AG20443 (cell line): ENCODE results near the gene BRSK2.

Experiments
- DNase-seq: peaks from one replicate; pipeline ENCODE4 v3.0.0; 2012; ENCODE audit warnings: low spot score, mixed read lengths

The BRSK2 gene

DNA sequence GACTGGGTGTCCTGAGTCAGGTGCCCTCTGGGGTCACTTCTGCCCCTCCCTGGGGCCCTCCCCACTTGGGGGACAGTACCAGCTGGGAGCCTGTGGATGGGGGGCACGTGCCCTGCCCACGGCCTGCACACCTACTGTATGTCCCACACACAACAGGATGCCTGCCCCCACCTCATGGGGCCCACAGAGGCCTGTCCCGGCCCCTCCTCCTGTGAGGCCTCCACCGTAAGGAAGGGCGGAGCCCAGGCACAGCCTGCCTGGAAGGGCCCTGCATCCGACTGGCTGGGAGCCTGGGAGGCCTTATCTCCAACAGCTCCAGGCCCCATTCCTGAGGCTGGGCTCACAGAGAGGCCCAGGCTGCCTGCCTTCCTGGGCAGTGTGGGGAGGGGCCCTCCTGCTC, 47.8 kb downstream of the BRSK2 start:
- DNase-seq = peak; percentile 77

DNA sequence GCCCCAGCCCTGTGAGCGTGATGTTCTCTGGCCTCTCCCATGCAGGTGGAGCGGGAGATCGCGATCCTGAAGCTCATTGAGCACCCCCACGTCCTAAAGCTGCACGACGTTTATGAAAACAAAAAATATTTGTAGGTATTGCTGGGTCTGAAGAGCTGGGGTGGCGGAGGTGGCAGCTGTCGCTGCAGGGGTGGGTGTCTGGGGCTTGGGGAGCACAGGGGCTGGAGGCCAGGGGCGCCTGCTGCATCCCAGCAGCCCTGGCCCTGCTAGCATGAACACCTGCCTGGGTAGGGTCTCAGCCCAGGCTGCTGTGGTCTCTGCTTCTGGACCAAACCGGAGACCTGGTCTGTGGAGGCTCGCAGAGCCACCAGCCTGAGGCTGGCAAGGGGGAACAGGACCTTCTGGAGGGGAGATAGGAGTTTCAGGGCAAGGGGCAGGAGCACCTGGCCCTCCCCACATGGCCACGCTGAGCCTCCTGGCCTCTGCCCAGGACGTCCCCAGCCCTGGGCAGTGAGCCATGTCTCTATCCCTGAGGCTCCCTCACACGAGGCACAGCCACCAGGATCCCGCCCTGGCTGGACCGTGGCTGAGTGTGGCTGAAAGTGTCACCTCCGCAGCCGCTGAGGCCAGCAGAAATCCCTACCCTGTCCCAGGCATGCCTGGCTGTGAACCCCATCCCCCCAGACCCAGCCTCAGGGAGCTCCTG, 48.7 kb downstream of the BRSK2 start:
- no peak for DNase-seq

DNA sequence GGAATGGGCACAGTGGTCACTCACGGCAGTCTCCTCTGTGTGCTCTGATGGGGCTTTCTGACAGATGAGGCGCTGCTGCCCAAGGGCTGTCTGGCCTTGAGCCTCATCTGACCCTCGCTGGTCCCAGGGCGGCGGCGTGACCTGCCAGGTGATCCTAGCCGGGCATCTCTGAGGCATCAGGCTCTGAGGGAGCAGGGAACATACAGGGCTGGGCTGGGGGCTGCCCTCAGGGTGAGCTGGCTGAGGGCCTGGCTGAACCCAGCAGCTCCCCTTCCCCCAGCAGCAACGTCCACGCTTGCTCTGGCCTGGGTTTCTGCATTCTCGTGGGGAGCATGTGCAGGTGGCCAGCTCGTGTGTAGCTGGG, 49.2 kb downstream of the BRSK2 start:
- DNase-seq = no peak

DNA sequence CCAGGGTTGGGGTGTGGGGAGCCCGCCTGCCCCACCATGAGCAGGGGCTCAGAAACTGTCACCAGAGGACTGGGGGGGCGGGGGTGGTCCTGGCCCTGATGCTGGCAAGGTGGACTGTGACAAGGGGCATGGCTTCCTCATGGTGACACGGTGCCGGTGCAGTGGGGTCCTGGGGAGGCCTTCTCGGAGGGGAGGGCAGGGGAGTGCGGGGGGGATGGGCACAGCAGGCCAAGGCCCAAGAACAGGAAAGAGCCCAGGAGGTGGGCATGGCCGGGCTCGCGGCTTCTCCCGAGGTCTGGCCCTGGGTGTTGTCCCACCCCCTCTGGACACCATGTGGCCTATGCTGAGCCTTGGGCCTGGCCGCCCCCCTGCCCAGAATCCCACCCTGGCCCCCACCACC, 49.6 kb downstream of the BRSK2 start:
- no peak for DNase-seq

GRCh38 chr11:1440066-1440465, 50.3 kb downstream of the BRSK2 start:
- no peak for DNase-seq

DNA sequence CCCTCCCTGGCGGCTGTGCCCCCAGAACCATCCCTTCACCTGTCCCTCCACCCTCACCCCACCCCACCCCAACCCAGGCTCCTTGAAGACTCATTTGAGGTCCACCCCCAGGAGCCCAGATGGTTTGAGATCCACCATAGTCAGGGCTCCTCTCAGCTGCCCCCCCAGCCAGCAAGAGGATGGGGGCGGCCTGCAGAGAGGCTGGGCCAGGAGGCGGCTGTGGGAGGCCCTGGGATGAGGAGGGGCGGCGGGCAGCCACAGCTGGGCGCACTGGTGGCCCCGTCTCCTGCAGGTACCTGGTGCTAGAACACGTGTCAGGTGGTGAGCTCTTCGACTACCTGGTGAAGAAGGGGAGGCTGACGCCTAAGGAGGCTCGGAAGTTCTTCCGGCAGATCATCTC, 50.8 kb downstream of the BRSK2 start:
- DNase-seq = no peak

- peak; percentile 59 for DNase-seq
Observed at GRCh38 chr11:1442163-1442562, 52.4 kb downstream of the BRSK2 start.

GRCh38 chr11:1442807-1443366, 53.2 kb downstream of the BRSK2 start:
- DNase-seq = no peak

DNA sequence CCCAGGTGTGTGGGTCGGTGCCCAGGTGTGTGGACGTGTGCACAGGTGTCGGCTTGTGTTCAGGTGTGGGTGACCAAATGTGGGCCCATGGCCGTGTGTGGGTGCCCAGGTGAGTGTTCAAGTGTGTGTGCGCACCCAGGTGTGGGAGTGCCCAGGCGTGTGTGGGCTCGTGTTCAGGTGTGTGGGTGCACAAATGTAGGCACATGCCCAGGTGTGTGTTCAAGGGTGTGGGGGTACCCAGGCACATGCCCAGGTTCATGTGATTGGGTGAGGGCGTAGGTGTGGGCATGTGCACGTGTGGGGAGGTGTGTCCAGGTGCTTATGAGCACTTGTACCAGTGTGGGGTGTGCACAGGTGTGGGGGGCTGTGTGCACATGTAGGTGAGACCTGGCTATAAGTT, 54.0 kb downstream of the BRSK2 start:
- no peak for DNase-seq

GRCh38 chr11:1444321-1444720, 54.6 kb downstream of the BRSK2 start:
- no peak for DNase-seq

GRCh38 chr11:1444823-1445422, 55.2 kb downstream of the BRSK2 start:
- DNase-seq = no peak

DNA sequence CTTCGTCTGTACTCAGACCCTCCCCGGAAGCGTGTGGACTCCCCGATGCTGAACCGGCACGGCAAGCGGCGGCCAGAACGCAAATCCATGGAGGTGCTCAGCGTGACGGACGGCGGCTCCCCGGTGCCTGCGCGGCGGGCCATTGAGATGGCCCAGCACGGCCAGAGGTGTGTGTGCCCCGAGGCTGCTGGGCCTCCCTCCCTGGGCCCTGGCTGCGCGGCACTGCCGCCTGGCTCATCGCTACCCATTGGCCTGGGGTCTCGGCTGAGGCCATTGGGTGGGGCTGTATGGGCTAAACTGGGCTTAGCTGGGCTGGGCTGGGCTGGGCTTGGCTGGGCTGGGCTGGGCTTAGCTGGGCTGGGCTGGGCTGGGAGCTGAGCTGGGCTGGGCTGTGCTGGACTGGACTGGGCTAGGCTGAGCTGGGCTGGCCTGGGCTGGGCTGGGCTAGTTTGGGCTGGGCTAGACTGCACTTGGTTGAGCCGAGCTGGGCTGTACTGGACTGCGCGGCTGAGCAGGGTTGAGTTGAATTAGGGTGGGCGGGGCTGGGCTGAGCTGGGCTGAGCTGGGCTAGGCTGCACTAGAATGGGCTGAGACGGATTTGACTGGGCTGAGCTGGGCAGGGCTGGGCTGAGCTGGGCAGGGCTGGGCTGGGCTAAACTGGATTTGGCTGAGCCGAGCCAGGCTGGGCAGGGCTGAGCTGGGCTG, 56.2 kb downstream of the BRSK2 start:
- DNase-seq = no peak

GRCh38 chr11:1446623-1447022, 56.9 kb downstream of the BRSK2 start:
- no peak for DNase-seq

DNA sequence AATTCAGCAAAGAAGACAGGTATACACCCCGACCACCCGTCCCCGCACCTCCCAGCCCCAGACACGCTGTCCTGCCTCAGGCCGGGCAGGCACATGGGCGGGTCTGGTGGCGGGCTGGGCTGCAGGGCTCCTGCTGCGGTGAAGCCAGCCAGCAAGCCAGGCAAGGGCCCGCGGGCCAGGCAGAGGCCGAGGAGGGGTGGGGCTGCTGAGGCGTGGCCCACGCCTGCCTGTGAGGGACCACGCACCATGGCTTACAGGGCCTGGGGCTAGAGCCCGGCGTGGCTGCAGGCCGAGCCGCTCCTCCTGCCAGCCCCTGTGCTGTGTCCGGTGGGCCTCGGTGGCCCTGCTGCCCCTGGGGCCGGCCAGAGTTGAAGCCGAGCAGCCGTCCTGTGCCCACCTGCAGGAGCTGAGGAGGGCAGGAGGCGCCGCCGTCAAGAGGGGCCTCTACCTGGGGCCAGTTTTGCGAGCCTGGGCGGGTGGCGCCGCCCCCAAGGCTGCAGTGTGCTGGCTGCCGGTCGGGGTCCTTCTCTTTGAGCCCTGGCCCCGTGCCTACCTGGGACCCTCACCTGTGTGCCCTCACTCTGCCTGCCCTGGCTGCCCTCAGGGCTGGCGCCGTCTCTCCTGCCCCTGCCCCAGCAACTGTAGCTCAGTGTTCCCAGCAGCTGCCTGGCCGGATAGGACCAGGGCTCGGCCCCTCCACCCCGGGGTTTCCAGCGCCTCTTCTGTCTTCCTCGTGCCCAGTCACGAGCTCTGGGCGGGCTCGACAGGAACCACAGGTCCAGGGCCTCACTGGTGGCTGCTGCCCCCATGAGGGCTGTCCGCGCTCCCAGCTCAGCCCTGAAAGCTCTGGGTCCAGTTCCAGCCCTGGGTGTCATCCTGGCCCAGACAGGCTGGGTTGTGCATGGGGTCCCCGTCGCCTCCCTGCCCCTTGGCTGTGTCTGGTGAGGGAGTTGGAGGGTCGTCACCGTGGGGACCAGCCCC, 58.4 kb downstream of the BRSK2 start:
- DNase-seq = no peak

DNA sequence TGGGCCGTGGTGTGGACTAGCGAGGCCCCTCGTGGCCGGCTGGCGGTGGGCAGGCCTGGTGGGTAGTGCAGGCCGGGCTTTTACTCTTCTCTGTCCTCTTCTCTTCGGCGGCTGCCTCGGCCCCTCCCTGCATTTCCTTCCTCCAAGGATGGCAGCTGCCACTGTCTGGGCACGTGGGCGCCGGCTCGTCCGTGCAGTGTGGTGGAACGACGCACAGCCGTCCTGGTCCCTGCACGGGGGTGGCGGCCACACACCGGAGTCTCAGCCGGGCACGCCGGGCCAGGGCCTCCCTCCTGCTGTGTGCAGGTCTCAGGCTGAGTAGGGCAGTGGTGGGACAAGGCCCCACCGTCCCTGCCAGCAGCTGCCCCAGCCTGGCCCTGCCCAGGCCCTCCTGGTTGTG, 59.1 kb downstream of the BRSK2 start:
- DNase-seq = no peak

DNA sequence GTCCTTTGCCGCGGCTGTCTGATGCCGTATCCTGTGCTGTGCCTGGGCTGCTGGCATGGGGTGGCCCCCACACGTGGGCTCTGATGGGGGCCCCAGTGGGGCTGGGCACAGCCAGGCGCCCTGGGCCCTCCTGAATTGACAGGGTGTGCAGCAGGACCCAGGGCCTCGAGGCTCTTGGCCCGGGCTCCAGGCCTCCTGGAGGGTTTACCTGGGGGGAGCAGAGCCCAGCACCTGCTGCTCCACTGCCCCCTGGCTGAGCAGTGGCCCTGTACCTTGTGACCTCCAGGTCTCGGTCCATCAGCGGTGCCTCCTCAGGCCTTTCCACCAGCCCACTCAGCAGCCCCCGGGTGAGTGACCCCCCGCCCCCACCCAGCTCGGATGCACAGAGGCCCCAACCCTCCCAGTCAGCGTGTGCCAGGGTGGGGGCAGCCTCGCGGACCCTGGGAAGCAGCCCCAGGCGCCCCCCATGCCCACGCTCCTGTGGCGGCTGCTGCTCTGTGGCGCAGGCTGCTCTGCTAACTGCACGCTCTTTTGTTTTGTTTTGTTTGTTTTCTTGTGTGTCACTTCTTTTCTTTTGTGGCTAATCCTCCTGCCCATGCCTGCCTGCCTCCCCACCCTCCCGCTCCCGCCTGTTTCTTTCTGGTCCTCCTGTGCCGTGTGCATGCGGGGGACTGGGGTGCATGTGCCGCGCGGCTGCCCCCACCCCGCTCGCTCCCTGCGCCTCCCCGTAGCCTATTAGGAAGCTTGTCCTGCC, 59.9 kb downstream of the BRSK2 start:
- DNase-seq = no peak

DNA sequence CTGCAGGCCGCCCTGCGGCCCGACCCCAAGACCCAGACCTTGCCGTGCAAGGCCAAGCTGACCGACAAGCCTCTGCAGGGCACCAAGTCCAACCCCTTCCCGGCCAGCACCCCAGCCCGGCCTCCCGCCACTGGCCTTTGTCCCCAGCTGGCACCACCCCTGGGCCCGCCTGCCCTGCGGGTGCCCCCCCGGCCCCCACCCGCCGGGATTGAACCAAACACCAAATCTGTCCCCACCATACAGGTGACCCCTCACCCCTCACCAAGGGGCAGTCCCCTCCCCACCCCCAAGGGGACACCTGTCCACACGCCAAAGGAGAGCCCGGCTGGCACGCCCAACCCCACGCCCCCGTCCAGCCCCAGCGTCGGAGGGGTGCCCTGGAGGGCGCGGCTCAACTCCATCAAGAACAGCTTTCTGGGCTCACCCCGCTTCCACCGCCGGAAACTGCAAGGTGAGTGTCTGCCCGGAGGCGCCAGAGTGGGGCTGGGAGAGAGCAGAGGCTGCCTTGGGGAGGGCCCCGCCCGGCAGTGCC, 60.7 kb downstream of the BRSK2 start:
- DNase-seq = no peak

DNA sequence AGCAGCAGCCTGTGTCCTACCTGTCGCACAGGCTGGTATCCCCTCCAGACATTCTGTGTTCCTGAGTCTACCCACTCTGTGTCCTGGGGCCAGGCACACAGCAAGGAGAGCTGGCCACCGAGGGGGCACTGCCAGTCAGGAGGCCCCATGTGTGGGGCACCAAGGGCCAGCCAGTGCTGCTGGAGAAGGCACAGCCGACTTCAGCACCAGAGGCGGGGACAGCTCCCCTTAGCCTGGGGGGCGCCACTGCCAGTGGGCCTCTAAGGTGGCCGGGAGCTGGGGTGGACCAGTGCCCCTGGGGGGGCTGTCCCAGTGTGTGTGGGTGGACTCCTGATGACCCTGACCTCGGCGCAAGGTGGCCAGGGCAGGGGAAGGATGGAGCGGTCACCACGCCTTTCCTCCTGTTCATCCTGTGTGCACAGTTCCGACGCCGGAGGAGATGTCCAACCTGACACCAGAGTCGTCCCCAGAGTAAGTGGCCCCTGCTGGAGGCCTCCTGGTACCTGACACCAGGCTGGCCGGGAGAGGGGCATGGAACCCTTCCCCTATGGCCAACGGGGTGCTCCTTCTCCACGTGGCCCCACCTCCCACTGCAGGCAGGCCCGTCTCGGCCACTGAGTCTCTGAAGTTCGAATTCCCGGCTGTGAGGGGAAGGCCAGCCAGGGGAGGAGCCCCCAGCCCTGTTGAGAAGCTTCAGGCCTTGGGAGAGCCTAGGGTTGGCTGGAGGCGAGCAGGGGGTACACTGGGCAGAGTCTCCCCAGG, 61.4 kb downstream of the BRSK2 start:
- DNase-seq = no peak

DNA sequence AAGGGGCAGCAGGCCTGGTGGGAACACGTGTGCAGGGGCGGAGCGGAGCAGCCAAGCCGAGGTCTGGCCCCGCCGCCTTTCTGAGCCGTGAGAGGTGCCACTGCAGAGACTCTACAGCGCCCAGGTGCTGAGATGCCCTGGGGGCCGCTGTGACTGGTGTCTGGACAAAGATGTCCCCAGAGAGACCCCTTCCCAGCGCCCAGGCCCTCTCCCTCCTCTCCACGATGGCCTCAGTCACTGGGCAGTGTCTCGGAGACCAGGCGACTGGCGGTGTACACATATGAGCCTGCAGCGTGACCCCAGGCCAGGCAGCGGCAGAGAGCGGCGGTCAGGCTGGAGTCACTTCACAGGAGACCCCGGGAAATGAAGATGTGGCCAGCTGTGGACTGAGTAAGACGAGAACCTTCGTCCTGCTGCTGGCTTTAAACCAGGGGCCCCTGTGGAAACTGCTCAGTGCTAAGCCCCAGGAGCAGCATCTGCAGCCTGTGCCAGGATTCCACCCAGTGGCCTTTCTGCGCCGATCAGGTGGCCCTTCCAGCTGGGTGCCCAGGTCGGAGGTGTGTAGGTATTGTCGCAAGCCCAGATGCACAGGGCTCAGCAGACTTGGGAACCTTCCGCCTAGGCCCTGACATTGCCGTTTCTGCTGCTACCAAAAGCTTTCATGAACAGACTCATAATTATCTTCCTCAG, 62.2 kb downstream of the BRSK2 start:
- no peak for DNase-seq

GRCh38 chr11:1452744-1453143, 63.0 kb downstream of the BRSK2 start:
- no peak for DNase-seq
